Measurements from ENCODE around the gene ZC3H12D.
"Not testable (repeated sequence)": the region's sequence is repeated elsewhere in the genome, so short reads cannot be mapped to it uniquely, and the experiment has no call there.

The ZC3H12D gene

GRCh38 chr6:149484733-149485700 lies at the start of gene ZC3H12D:
TSS of gene ZC3H12D (minus strand) at chr6:149485014. CDS start at chr6:149474543, 10,471 bp downstream.
- DNase-seq: no peak

DNA sequence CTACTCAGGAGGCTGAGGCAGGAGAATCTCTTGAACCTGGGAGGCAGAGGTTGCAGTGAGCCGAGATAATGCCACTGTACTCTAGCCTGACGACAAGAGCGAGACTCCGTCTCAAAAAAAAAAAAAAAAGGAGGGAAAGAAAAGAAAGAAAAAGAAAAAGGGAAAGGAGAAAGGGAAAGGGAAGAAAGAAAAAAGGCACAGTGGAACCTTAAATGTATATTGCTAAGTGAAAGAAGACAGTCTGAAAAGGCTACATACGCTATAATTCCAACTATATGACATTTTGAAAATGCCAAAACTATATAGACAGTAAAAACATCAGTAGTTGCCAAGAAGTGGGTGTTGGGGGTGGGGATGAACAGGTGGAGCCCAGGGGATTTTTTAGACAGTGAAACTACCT lies 44.8 kb upstream of the ZC3H12D start:
- DNase-seq: no peak

GRCh38 chr6:149515494-149515893 lies 30.7 kb upstream of the ZC3H12D start:
- DNase-seq: no peak

GRCh38 chr6:149513915-149514314 lies 29.1 kb upstream of the ZC3H12D start:
- no peak for DNase-seq

DNA sequence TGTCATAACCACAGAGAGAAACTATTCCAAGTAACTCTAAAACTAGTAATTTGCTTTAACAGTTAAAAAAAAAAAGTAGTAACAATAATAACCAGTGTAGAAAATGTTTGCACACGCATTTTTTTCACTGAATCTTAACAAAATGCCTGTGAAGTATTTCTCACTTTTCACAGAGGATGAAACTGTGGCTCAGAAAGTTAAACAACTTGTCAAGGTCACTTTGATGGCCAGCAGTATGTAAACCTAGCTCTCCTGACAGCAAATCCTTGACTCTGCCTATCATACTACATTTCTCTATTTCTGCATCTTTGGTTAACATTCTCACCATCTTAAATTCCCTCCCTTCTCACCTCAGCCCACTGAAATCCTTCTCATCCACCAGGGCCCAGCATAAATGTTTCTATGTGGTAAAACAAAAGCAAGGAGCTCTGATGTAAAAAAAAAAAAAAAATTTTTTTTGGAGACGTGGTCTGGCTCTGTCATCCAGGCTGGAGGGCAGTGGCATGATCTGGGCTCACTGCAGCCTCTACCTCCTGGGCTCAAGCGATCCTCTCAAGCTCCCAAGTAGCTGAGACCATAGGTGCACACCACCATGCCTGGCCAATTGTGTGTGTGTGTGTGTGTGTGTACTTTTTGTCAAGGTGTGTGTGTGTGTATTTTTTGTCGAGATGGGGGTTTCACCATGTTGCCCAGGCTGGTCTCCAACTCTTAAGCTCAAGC lies 26.1 kb upstream of the ZC3H12D start:
- DNase-seq: no peak

DNA sequence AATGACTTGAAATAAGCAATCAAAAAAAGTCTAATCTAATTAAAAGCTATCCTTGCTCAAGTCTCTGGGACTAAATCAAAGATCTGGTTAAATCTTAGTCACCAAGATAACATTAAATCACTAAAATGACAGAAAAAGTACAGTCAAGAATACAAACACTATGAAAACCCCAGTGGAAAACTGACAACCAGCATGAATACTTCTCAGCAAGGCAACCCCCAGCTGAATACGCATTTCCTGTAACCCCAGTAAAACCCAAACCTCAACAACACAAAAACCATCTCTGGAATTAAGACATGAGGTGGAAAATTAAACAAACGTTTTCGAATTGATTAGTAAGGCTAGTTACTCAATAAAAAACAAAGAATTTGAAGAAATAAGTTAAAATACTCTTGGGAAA lies 23.7 kb upstream of the ZC3H12D start:
- DNase-seq: no peak

GRCh38 chr6:149503872-149504271 lies 19.1 kb upstream of the ZC3H12D start:
- DNase-seq: no peak

DNA sequence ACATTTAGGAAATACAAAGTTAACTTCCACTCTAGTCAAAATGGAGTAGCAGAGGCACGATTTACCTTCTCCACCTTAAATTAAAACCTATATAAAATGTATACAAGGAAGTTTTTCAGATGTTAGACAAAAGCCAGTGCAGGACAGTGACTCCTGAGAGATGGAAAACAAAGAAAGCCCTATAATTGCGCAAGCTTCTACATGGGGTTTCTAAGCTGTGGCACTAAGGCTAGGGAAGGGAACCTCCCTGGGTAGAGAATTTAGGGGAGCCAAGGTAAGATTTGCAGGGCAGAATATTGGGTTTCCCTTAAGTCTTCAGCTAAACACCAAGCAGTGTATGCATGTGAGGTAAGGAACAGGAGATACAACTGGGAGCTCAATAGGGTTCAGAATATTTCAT lies 18.5 kb upstream of the ZC3H12D start:
- DNase-seq: no peak

DNA sequence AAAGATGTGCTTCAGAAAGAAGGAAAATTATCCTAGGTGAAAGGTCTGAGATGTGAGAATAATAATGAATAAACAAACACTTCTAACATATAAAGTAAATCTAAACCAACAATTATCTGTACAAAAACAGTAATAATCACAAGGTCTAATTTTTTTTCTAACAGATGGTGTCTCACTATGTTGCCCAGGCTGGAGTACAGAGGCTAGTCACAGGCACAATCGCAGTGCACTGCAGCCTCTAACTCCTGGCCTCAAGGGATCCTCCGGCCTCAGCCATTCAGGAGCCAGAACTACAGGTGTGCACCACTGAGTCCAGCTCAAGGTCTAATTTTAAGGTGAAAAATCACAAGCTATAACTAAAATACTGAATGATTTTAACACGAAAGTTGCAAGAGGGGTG lies 17.0 kb upstream of the ZC3H12D start:
- DNase-seq: no peak

GRCh38 chr6:149501201-149501600 lies 16.4 kb upstream of the ZC3H12D start:
- no peak for DNase-seq

- DNase-seq: no peak
Measured at GRCh38 chr6:149500096-149500495, 15.3 kb upstream of the ZC3H12D start.

DNA sequence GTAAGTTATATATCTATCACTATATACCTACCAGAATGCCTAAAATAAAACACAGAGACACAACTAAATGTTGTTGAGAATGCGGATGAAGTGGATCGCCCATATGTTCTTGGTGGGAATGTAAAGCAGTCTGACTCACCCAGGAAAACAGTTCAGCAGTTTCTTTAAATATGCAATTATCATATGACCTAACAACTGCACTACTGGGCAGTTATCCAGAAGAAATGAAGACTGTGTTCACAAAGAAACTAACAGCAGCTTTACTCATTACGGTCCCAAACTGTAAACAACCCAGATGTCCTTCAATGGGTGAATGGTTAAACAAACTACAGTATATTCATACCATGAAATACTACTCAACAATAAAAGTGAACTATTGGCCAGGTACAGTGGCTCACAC lies 14.3 kb upstream of the ZC3H12D start:
- DNase-seq: no peak

GRCh38 chr6:149497365-149497764 lies 12.6 kb upstream of the ZC3H12D start:
- DNase-seq: no peak

DNA sequence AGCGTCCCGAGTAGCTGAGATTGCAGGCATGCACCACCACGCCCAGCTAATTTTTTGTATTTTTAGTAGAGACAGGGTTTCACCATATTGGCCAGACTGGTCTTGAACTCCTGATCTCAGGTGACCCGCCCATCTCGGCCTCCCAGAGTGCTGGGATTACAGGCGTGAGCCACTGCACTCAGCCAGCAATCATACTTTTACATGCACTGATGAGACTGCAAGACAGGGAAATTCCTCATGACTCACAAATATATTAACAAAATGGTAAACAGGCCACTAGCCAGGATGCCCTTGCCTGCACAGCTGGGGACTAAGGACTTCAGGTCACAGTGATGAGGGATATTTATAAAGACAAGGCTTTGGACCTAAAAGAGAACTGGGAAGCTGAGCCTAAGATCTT lies 11.8 kb upstream of the ZC3H12D start:
- DNase-seq: not testable (repeated sequence)

GRCh38 chr6:149495349-149496016 lies 10.7 kb upstream of the ZC3H12D start:
- DNase-seq: not testable (repeated sequence)

- not testable (repeated sequence) for DNase-seq
Measured at GRCh38 chr6:149494810-149495209, 10.0 kb upstream of the ZC3H12D start.

- no peak for DNase-seq
Measured at GRCh38 chr6:149493761-149494320, 9.0 kb upstream of the ZC3H12D start.

DNA sequence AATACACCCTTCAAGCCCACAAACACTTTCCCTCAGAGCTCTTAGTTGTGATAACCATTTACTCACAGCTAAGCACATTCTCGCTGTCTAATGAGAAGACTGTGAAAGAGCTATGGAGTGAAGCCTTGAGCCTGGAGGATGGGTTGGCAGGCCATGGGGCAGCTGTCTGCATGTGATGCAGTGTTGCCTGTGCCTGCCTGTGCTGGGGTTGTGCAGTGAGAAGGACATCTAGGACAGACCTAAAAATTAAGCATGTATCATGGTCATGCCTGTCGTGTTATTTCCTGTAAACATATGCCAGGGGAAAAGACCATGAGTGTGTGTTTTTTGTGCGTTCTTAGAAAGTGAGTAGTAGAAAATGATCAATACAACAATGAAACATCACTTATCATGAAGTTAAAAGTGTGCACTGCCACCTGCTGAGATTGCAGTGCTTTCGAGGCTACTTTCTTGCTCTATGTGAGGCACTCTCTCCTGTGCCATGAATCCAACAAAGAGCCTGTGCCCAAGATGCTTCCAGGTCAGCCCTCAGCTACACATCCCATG lies 8.1 kb upstream of the ZC3H12D start:
- DNase-seq: no peak

GRCh38 chr6:149489967-149490366 lies 5.2 kb upstream of the ZC3H12D start:
- no peak for DNase-seq

DNA sequence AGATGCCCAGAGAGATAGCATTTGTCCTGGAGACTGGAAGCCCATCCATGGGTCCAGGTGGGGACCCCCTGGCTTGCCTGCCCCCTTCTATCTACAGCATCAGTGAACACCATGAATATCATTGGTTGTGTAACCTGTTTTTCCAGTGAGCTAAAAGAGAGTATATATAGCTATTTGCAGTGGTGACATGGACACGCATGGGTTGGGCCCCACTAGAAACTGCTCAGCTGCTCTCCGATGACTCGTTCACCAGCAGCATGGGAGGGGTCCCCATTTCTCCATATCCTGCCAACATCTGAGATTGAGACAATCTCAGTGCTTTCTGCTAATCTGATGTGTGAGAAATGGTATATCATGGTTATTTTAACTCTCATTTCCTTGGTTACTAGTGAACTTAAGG lies 4.0 kb upstream of the ZC3H12D start:
- DNase-seq: no peak

DNA sequence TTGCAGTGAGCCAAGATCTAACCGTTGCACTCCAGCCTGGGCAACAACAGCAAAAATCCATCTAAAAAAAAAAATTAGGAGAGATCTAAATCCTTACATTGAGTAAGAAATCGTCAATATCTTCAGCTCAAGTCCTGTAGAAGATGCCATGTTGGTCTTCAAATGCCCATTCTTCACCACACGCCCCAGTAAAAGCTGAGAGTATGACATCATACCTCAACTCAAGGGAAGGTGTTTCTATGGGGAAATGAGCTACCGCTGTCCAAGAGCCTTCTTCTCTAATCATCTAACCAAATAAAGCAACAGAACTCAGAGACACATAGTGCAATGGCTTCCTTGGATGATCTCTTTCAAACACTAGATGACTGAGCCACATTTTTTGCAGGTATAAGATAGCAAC lies 2.5 kb upstream of the ZC3H12D start:
- no peak for DNase-seq

DNA sequence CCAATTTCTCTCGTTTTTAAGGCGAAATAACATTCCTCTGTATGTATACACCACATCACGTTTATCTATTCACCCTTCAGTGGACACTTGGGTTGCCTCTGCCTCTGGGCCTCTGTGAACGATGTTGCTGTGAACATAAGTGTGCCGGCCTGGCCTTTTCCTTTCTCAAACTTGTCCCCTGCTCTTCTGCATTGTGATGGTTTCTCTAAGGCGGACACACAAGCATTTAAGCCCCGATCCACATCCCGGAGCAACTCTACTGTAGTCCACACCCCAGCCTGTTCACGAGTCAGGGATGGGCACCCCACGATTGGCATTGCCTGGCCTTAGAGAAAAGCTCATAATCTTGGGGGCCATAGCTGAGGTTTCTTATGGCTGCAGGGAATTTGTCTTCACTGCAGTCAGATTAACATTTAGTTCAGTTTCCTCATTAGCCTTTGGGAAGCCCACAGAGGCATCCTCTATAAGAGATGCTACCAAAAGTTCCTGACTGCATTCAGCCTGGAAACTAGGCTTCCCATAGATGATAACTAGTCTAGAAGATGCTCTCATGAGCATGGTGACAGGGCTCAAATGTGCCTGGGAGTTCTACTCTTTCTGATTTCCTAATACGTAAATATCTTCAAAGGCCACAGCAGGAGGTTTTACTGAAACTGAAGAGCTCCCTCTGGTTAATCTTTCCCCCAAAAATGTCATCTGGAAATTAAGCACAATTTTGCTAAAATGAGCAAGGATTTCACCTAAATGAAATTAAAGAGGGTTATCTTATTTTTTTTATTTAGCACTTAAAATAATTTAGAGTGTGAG lies 762 bp downstream of the ZC3H12D start:
- no peak for DNase-seq

All from NCI-H2107 (cell line).